HAP-1 (cell line): ENCODE measurements around the gene RGS19.

Experiments
- DNase-seq, 2 experiments: peaks; one replicate each; pipeline ENCODE4 v3.0.0-alpha.2; 2016 to 2020; ENCODE audit warnings: low spot score in 2 of 2
- H3K27me3 ChIP-seq: fragments of 250-450 bp; sonication (Bioruptor Pico); 2 replicates; pipeline ENCODE4 v1.5.1; 2020; ENCODE audit warnings: low read depth, mild to moderate bottlenecking, moderate library complexity
- H3K36me3 ChIP-seq: fragments of 250-450 bp; sonication (Bioruptor Pico); replicated peaks from 2 replicates; pipeline ENCODE4 v1.5.1; 2020; ENCODE audit warnings: mild to moderate bottlenecking
- H3K4me1 ChIP-seq: fragments of 250-450 bp; sonication (Bioruptor Pico); 2 replicates; pipeline ENCODE4 v1.5.1; 2020; ENCODE audit warnings: mild to moderate bottlenecking
- H3K4me3 ChIP-seq: fragments of 250-450 bp; sonication (Bioruptor Pico); 2 replicates; pipeline ENCODE4 v1.5.1; 2020; ENCODE audit warnings: mild to moderate bottlenecking, moderate library complexity
- H3K9me3 ChIP-seq: fragments of 250-450 bp; sonication (Bioruptor Pico); 2 replicates; pipeline ENCODE4 v1.5.1; 2020; ENCODE audit warnings: mild to moderate bottlenecking, moderate library complexity
- in situ Hi-C: fragments of 300-500 bp; cut with MboI; formaldehyde crosslinking; loops from 3 replicates; pipeline ENCODE4 v1.14.3; 2020; ENCODE audit warnings: low sequenced_read_pairs, inconsistent platforms, mixed read lengths

The RGS19 gene

GRCh38 chr20:64103871-64104666, 24.8 kb upstream of the RGS19 start:
- in situ Hi-C loops: no loop called here
- no peak overlapping the region for H3K4me3 ChIP-seq
- peaks cover 5% of the 10 kb centered on the region; the same call in 1 of the 2 replicates for H3K4me1 ChIP-seq
- H3K27me3 ChIP-seq: no peaks in the 10 kb centered on the region
- no peak for DNase-seq
- no peaks in the 10 kb centered on the region for H3K9me3 ChIP-seq
- H3K36me3 ChIP-seq: no peaks in the 10 kb centered on the region

- Histone ChIP-seq H3K36me3 (no peaks in the 10 kb centered on the region), H3K4me3 (peak overlapping the region; percentile 56), H3K27me3 (no peaks in the 10 kb centered on the region), H3K9me3 (no peaks in the 10 kb centered on the region), H3K4me1 (peaks cover 5% of the 10 kb centered on the region; the same call in 1 of the 2 replicates)
- peak; percentile 52 to 73 for DNase-seq
- in situ Hi-C loops: no loop called here
Observed at GRCh38 chr20:64102647-64103354, 23.5 kb upstream of the RGS19 start.

GRCh38 chr20:64101731-64102621, 22.7 kb upstream of the RGS19 start:
- Histone ChIP-seq H3K27me3 (no peaks in the 10 kb centered on the region), H3K36me3 (no peaks in the 10 kb centered on the region), H3K4me3 (peak overlapping the region; percentile 56), H3K9me3 (no peaks in the 10 kb centered on the region), H3K4me1 (peaks cover 5% of the 10 kb centered on the region; the same call in 1 of the 2 replicates)
- peak; percentile 53 to 89 for DNase-seq
- in situ Hi-C loops: no loop called here

- in situ Hi-C loops: no loop called here
- Histone ChIP-seq H3K27me3 (no peaks in the 10 kb centered on the region), H3K4me3 (no peak overlapping the region), H3K36me3 (no peaks in the 10 kb centered on the region), H3K4me1 (peaks cover 5% of the 10 kb centered on the region; the same call in 1 of the 2 replicates), H3K9me3 (no peaks in the 10 kb centered on the region)
- no peak for DNase-seq
Observed at GRCh38 chr20:64100946-64101688, 21.8 kb upstream of the RGS19 start.

GRCh38 chr20:64100566-64100888, 21.2 kb upstream of the RGS19 start:
- Histone ChIP-seq H3K4me3 (no peak overlapping the region), H3K27me3 (no peaks in the 10 kb centered on the region), H3K36me3 (no peaks in the 10 kb centered on the region), H3K9me3 (no peaks in the 10 kb centered on the region), H3K4me1 (peaks cover 5% of the 10 kb centered on the region; the same call in 1 of the 2 replicates)
- in situ Hi-C loops: no loop called here
- no peak for DNase-seq

- Histone ChIP-seq H3K27me3 (no peaks in the 10 kb centered on the region), H3K36me3 (no peaks in the 10 kb centered on the region), H3K9me3 (no peaks in the 10 kb centered on the region), H3K4me3 (no peak overlapping the region), H3K4me1 (peaks cover 5% of the 10 kb centered on the region; the same call in 1 of the 2 replicates)
- DNase-seq: no peak
- in situ Hi-C loops: no loop called here
Observed at GRCh38 chr20:64099880-64100565, 20.7 kb upstream of the RGS19 start.

- H3K27me3 ChIP-seq: no peaks in the 10 kb centered on the region
- H3K36me3 ChIP-seq: no peaks in the 10 kb centered on the region
- no peak overlapping the region for H3K4me3 ChIP-seq
- no peaks in the 10 kb centered on the region for H3K9me3 ChIP-seq
- in situ Hi-C loops: no loop called here
- no peak for DNase-seq
- H3K4me1 ChIP-seq: peaks cover 5% of the 10 kb centered on the region; the same call in 1 of the 2 replicates
Observed at GRCh38 chr20:64099086-64099786, 19.9 kb upstream of the RGS19 start.

- no peak overlapping the region for H3K4me3 ChIP-seq
- H3K4me1 ChIP-seq: peaks cover 5% of the 10 kb centered on the region; the same call in 1 of the 2 replicates
- H3K36me3 ChIP-seq: no peaks in the 10 kb centered on the region
- H3K9me3 ChIP-seq: no peaks in the 10 kb centered on the region
- in situ Hi-C loops: no loop called here
- no peak for DNase-seq
- H3K27me3 ChIP-seq: no peaks in the 10 kb centered on the region
Observed at GRCh38 chr20:64098471-64099013, 19.2 kb upstream of the RGS19 start.

GRCh38 chr20:64096535-64096934, 17.2 kb upstream of the RGS19 start:
- in situ Hi-C loops: no loop called here
- no peaks in the 10 kb centered on the region for H3K36me3 ChIP-seq
- no peaks in the 10 kb centered on the region for H3K27me3 ChIP-seq
- DNase-seq: no peak
- no peaks in the 10 kb centered on the region for H3K4me1 ChIP-seq
- no peaks in the 10 kb centered on the region for H3K9me3 ChIP-seq
- no peak overlapping the region for H3K4me3 ChIP-seq

- in situ Hi-C loops: no loop called here
- DNase-seq: no peak
- H3K27me3 ChIP-seq: no peaks in the 10 kb centered on the region
Observed at GRCh38 chr20:64095927-64096326, 16.6 kb upstream of the RGS19 start.

GRCh38 chr20:64095455-64095854, 16.1 kb upstream of the RGS19 start:
- in situ Hi-C loops: no loop called here
- Histone ChIP-seq H3K9me3 (no peaks in the 10 kb centered on the region), H3K27me3 (no peaks in the 10 kb centered on the region), H3K36me3 (no peaks in the 10 kb centered on the region), H3K4me1 (no peaks in the 10 kb centered on the region), H3K4me3 (no peak overlapping the region)
- no peak for DNase-seq

More at GRCh38 chr20:64095927-64096326, 16.6 kb upstream of the RGS19 start:
- Histone ChIP-seq H3K9me3 (no peaks in the 10 kb centered on the region), H3K4me3 (no peak overlapping the region), H3K4me1 (no peaks in the 10 kb centered on the region), H3K36me3 (no peaks in the 10 kb centered on the region)

GRCh38 chr20:64093013-64093503, 13.7 kb upstream of the RGS19 start:
- no peaks in the 10 kb centered on the region for H3K9me3 ChIP-seq
- H3K36me3 ChIP-seq: no peaks in the 10 kb centered on the region
- in situ Hi-C loops: no loop called here
- H3K4me3 ChIP-seq: no peak overlapping the region
- H3K4me1 ChIP-seq: no peaks in the 10 kb centered on the region
- DNase-seq: no peak
- H3K27me3 ChIP-seq: no peaks in the 10 kb centered on the region
